Ascending aorta (tissue), 2 donors: ENCODE measurements around the gene SEMA4C. TPM values are rescaled to one million over a fixed set of nuclear protein-coding genes. Genes with fewer than 3 reads are reported as not detected.

ENCODE experiments used
- DNase-seq, 2 donors: peaks; one replicate each; pipeline ENCODE4 v3.0.0-alpha.2; 2019; ENCODE audit warnings: low spot score in 2 of 2
- H3K27ac ChIP-seq, 2 donors: fragments of 200-600 bp; sonication (generic); one replicate each; pipeline ENCODE4 v1.5.1; 2016 to 2017; ENCODE audit warnings: mild to moderate bottlenecking in 1 of 2
- H3K27me3 ChIP-seq: fragments of 200-600 bp; sonication (generic); one replicate; pipeline ENCODE4 v1.5.1; 2017
- H3K36me3 ChIP-seq, 2 donors: fragments of 200-600 bp; sonication (generic); one replicate each; pipeline ENCODE4 v1.5.1; 2016
- H3K4me1 ChIP-seq, 2 donors: fragments of 200-600 bp; sonication (generic); one replicate each; pipeline ENCODE4 v1.5.1; 2016 to 2017; ENCODE audit warnings: mild to moderate bottlenecking in 1 of 2
- H3K4me3 ChIP-seq, 2 donors: fragments of 200-600 bp; sonication (generic); one replicate each; pipeline ENCODE4 v1.5.1; 2016 to 2017; ENCODE audit warnings: mild to moderate bottlenecking in 1 of 2
- H3K9me3 ChIP-seq, 2 donors: fragments of 200-600 bp; sonication (generic); one replicate each; pipeline ENCODE4 v1.5.1; 2016
- CTCF ChIP-seq, 3 experiments: fragments of 200-600 bp in 2 of 3; fragments of 450-650 bp in 1 of 3; sonication (generic) in 2 of 3; IDR thresholded peaks; one replicate each; pipeline ENCODE4 v1.5.1; 2016 to 2019; ENCODE audit warnings: antibody characterized with exemption in 3 of 3, mild to moderate bottlenecking in 1 of 3, moderate library complexity in 1 of 3
- intact Hi-C: fragments of 100-400 bp; cut with DNase I; formaldehyde crosslinking; loops from one replicate; pipeline ENCODE4 v1.15.1; 2023
- total RNA-seq: library from RNA; depleted of rRNA; stranded (reverse); fragments of >200 nt; gene quantifications from one replicate; pipeline ENCODE4 v1.1.0, GENCODE V29; 2016

Gene SEMA4C
- total RNA-seq, 1 donor from 2014 or later: 56.9 TPM

DNA sequence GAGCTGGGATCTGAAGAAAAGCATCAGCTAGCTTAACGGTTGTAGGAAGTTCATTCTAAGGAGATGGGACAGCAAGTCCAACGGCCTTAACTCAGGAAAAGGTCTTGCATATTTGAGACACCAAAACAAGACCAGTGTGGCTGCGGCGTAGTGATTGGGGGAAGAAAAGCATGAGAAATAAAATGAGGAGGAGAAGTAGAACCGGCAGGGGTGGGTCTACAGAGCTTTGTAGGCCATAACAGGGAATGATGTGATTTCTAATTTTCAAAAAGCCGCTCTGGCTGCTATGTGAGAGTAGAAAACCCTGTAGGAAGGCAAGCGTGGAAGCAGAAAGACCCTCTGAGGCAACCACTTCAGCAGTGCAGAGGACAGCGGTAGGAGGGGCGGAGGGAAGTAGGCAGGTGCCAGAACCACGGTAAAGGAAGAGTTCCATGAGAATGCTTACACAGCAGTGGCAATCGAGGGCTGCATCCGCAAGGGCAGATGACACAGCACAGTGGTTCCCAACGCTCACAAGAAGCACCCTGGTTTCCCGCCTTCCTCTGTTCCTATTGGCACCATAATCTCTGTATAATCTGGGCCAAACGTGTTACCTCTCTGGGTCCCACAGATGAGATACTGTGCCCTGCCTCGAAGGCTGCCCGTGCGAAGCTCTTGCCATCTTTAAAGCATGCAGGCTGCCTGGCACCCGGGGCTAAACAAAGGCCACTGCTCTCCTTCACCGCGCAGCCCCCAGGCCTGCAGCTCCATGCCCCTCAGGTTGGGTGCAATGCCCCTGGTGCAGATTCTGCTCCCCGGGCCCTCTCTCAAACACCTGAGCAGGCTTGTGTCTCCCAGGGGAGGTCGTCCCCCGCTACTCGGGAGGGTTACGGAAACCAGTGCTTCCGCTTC is 12.9 kb downstream of the SEMA4C start:
- no peaks in the 10 kb centered on the region for H3K9me3 ChIP-seq
- DNase-seq: no peak
- H3K27ac ChIP-seq: peak overlapping the region; percentile 61 to 79
- H3K36me3 ChIP-seq: peaks cover 30 to 49% of the 10 kb centered on the region in 2 donors
- TF ChIP-seq CTCF (IDR thresholded peaks at IDR 0.05): no peak
- H3K27me3 ChIP-seq: no peaks in the 10 kb centered on the region
- intact Hi-C loops: loop anchor here (2.0 kb wide), 1 partner anchor 72 kb away; no protein-coding TSS in a partner anchor
- peaks cover 3 to 22% of the 10 kb centered on the region in 2 donors for H3K4me1 ChIP-seq
- H3K4me3 ChIP-seq: peak overlapping the region; percentile 63 to 84

GRCh38 chr2:96853321-96853720 is 16.6 kb downstream of the SEMA4C start:
- Histone ChIP-seq H3K9me3 (no peaks in the 10 kb centered on the region), H3K27ac (no peak overlapping the region), H3K4me3 (no peak overlapping the region), H3K27me3 (no peaks in the 10 kb centered on the region), H3K4me1 (peaks cover 3 to 9% of the 10 kb centered on the region in 2 donors), H3K36me3 (peaks cover 34 to 62% of the 10 kb centered on the region in 2 donors)
- DNase-seq: no peak
- intact Hi-C loops: no loop called here
- TF ChIP-seq CTCF (IDR thresholded peaks at IDR 0.05): no peak

DNA sequence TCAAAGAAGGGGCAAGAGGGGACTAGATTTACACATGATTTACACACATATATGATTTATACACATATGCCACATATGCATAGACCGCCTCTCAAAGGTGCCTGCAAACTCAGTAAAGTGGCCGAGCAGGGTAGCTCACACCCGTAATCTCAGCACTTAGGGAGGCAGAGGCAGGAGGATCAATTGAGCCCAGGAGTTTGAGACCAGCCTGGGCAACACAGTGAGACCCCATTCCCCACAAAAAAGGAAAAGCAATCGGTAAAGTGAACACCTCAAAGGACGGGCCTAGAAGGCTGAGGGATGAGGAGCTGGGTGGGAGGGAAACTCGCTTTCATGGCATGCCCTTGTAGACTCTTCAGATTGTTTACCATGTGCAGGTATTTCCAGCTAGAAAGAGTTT is 17.2 kb downstream of the SEMA4C start:
- peaks cover 3 to 9% of the 10 kb centered on the region in 2 donors for H3K4me1 ChIP-seq
- H3K36me3 ChIP-seq: peaks cover 40 to 68% of the 10 kb centered on the region in 2 donors
- DNase-seq: no peak
- no peaks in the 10 kb centered on the region for H3K27me3 ChIP-seq
- no peak for TF ChIP-seq CTCF (IDR thresholded peaks at IDR 0.05)
- intact Hi-C loops: no loop called here
- H3K4me3 ChIP-seq: no peak overlapping the region
- no peak overlapping the region for H3K27ac ChIP-seq
- no peaks in the 10 kb centered on the region for H3K9me3 ChIP-seq

DNA sequence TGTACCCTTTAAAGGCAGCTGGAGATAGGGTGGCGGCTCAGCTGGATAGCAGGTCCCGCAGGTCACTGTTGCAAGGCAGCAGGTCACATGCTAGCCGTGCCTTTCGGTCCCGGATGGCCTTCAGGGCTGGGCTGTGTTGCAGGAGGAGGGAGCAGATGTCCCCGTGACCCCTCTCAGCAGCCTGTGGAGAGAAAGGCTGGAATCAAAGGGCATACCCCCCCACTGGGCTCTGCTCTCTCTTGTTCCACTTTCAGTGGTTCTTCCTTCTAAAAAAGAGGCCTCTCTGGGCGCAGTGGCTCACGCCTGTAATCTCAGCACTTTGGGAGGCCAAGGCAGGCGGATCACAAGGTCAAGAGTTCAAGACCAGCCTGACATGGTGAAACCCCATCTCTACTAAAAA is 21.6 kb downstream of the SEMA4C start:
- no peaks in the 10 kb centered on the region for H3K9me3 ChIP-seq
- no peak overlapping the region for H3K27ac ChIP-seq

GRCh38 chr2:96847586-96847985 is 22.3 kb downstream of the SEMA4C start:
- intact Hi-C loops: no loop called here
- no peak overlapping the region for H3K27ac ChIP-seq
- no peak for DNase-seq
- H3K36me3 ChIP-seq: peaks cover 42 to 57% of the 10 kb centered on the region in 2 donors
- H3K9me3 ChIP-seq: no peaks in the 10 kb centered on the region
- no peak overlapping the region for H3K4me3 ChIP-seq
- no peaks in the 10 kb centered on the region for H3K27me3 ChIP-seq
- H3K4me1 ChIP-seq: no peaks in the 10 kb centered on the region
- no peak for TF ChIP-seq CTCF (IDR thresholded peaks at IDR 0.05)

More for the DNA sequence above, 21.6 kb downstream of the SEMA4C start:
- Histone ChIP-seq H3K27me3 (no peaks in the 10 kb centered on the region), H3K4me1 (no peaks in the 10 kb centered on the region), H3K4me3 (no peak overlapping the region), H3K36me3 (peaks cover 43 to 64% of the 10 kb centered on the region in 2 donors)
- no peak for TF ChIP-seq CTCF (IDR thresholded peaks at IDR 0.05)
- no peak for DNase-seq
- intact Hi-C loops: no loop called here
